ENCODE data around the gene LENEP.

The LENEP gene

GRCh38 chr1:154993572-154994268 lies at the start of gene LENEP:
TSS of gene LENEP (plus strand) at chr1:154993586. CDS start at chr1:154993608, 22 bp downstream.
- Histone ChIP-seq H3K36me3 (ENCODE audit: insufficient read depth, low read length) (peaks cover 18% of the 10 kb centered on the region), H3K4me1 (ENCODE audit: insufficient read depth, low read length) (no peaks in the 10 kb centered on the region), H3K27me3 (ENCODE audit: control insufficient read depth in 1 of 2, insufficient read depth in 2 of 2, low read length in 2 of 2) (no peaks in the 10 kb centered on the region), H3K9me3 (ENCODE audit: low read length) (no peaks in the 10 kb centered on the region), H3K4me3 (ENCODE audit: low read depth in 1 of 2, low read length in 2 of 2) (no peak within 1 kb of the TSS), H3K27ac (ENCODE audit: low read depth, low read length) (no peak within 1 kb of the TSS), H3K9ac (ENCODE audit: low read length) (no peak within 1 kb of the TSS)

GRCh38 chr1:154943649-154944400 lies 49.6 kb upstream of the LENEP start:
- Histone ChIP-seq H3K9ac (ENCODE audit: low read length) (no peak overlapping the region), H3K36me3 (ENCODE audit: insufficient read depth, low read length) (peaks cover 37% of the 10 kb centered on the region), H3K4me1 (ENCODE audit: insufficient read depth, low read length) (peaks cover 15% of the 10 kb centered on the region), H3K9me3 (ENCODE audit: low read length) (no peaks in the 10 kb centered on the region), H3K27ac (ENCODE audit: low read depth, low read length) (peak overlapping the region; percentile 23), H3K27me3 (ENCODE audit: control insufficient read depth in 1 of 2, insufficient read depth in 2 of 2, low read length in 2 of 2) (no peaks in the 10 kb centered on the region), H3K4me3 (ENCODE audit: low read depth in 1 of 2, low read length in 2 of 2) (no peak overlapping the region)

- no peak overlapping the region for H3K4me3 ChIP-seq (ENCODE audit: low read depth in 1 of 2, low read length in 2 of 2)
- no peaks in the 10 kb centered on the region for H3K27me3 ChIP-seq (ENCODE audit: control insufficient read depth in 1 of 2, insufficient read depth in 2 of 2, low read length in 2 of 2)
- H3K9ac ChIP-seq (ENCODE audit: low read length) = no peak overlapping the region
- H3K36me3 ChIP-seq (ENCODE audit: insufficient read depth, low read length) = peaks cover 38% of the 10 kb centered on the region
- H3K9me3 ChIP-seq (ENCODE audit: low read length) = no peaks in the 10 kb centered on the region
- H3K27ac ChIP-seq (ENCODE audit: low read depth, low read length) = peak overlapping the region; percentile 23
- peaks cover 15% of the 10 kb centered on the region for H3K4me1 ChIP-seq (ENCODE audit: insufficient read depth, low read length)
Measured at GRCh38 chr1:154944401-154945159, 48.8 kb upstream of the LENEP start.

- H3K36me3 ChIP-seq (ENCODE audit: insufficient read depth, low read length) = peaks cover 38% of the 10 kb centered on the region
- no peak overlapping the region for H3K27ac ChIP-seq (ENCODE audit: low read depth, low read length)
- no peaks in the 10 kb centered on the region for H3K9me3 ChIP-seq (ENCODE audit: low read length)
- H3K27me3 ChIP-seq (ENCODE audit: control insufficient read depth in 1 of 2, insufficient read depth in 2 of 2, low read length in 2 of 2) = no peaks in the 10 kb centered on the region
- peaks cover 15% of the 10 kb centered on the region for H3K4me1 ChIP-seq (ENCODE audit: insufficient read depth, low read length)
- no peak overlapping the region for H3K4me3 ChIP-seq (ENCODE audit: low read depth in 1 of 2, low read length in 2 of 2)
- H3K9ac ChIP-seq (ENCODE audit: low read length) = no peak overlapping the region
Measured at GRCh38 chr1:154945160-154945961, 48.0 kb upstream of the LENEP start.

- H3K9me3 ChIP-seq (ENCODE audit: low read length) = no peaks in the 10 kb centered on the region
- H3K36me3 ChIP-seq (ENCODE audit: insufficient read depth, low read length) = peaks cover 47% of the 10 kb centered on the region
- peaks cover 15% of the 10 kb centered on the region for H3K4me1 ChIP-seq (ENCODE audit: insufficient read depth, low read length)
- H3K4me3 ChIP-seq (ENCODE audit: low read depth in 1 of 2, low read length in 2 of 2) = no peak overlapping the region
- no peaks in the 10 kb centered on the region for H3K27me3 ChIP-seq (ENCODE audit: control insufficient read depth in 1 of 2, insufficient read depth in 2 of 2, low read length in 2 of 2)
- H3K27ac ChIP-seq (ENCODE audit: low read depth, low read length) = no peak overlapping the region
- no peak overlapping the region for H3K9ac ChIP-seq (ENCODE audit: low read length)
Measured at GRCh38 chr1:154945962-154946850, 47.2 kb upstream of the LENEP start.

GRCh38 chr1:154948079-154948478 lies 45.3 kb upstream of the LENEP start:
- H3K4me3 ChIP-seq (ENCODE audit: low read depth in 1 of 2, low read length in 2 of 2) = no peak overlapping the region
- H3K36me3 ChIP-seq (ENCODE audit: insufficient read depth, low read length) = peaks cover 51% of the 10 kb centered on the region
- no peaks in the 10 kb centered on the region for H3K27me3 ChIP-seq (ENCODE audit: control insufficient read depth in 1 of 2, insufficient read depth in 2 of 2, low read length in 2 of 2)
- no peak overlapping the region for H3K9ac ChIP-seq (ENCODE audit: low read length)
- no peak overlapping the region for H3K27ac ChIP-seq (ENCODE audit: low read depth, low read length)
- H3K4me1 ChIP-seq (ENCODE audit: insufficient read depth, low read length) = peaks cover 30% of the 10 kb centered on the region
- H3K9me3 ChIP-seq (ENCODE audit: low read length) = no peaks in the 10 kb centered on the region

GRCh38 chr1:154951901-154952657 lies 41.3 kb upstream of the LENEP start:
- Histone ChIP-seq H3K27ac (ENCODE audit: low read depth, low read length) (no peak overlapping the region), H3K4me3 (ENCODE audit: low read depth in 1 of 2, low read length in 2 of 2) (no peak overlapping the region), H3K9ac (ENCODE audit: low read length) (no peak overlapping the region), H3K27me3 (ENCODE audit: control insufficient read depth in 1 of 2, insufficient read depth in 2 of 2, low read length in 2 of 2) (no peaks in the 10 kb centered on the region), H3K4me1 (ENCODE audit: insufficient read depth, low read length) (peaks cover 48% of the 10 kb centered on the region), H3K9me3 (ENCODE audit: low read length) (no peaks in the 10 kb centered on the region), H3K36me3 (ENCODE audit: insufficient read depth, low read length) (peaks cover 31% of the 10 kb centered on the region)

- H3K9ac ChIP-seq (ENCODE audit: low read length) = no peak overlapping the region
- H3K27me3 ChIP-seq (ENCODE audit: control insufficient read depth in 1 of 2, insufficient read depth in 2 of 2, low read length in 2 of 2) = no peaks in the 10 kb centered on the region
- no peak overlapping the region for H3K27ac ChIP-seq (ENCODE audit: low read depth, low read length)
- no peaks in the 10 kb centered on the region for H3K9me3 ChIP-seq (ENCODE audit: low read length)
- H3K36me3 ChIP-seq (ENCODE audit: insufficient read depth, low read length) = peaks cover 26% of the 10 kb centered on the region
- peaks cover 51% of the 10 kb centered on the region for H3K4me1 ChIP-seq (ENCODE audit: insufficient read depth, low read length)
- no peak overlapping the region for H3K4me3 ChIP-seq (ENCODE audit: low read depth in 1 of 2, low read length in 2 of 2)
Measured at GRCh38 chr1:154952664-154953063, 40.7 kb upstream of the LENEP start.

GRCh38 chr1:154953611-154954038 lies 39.8 kb upstream of the LENEP start:
- peak overlapping the region in 1 of 2 donors; percentile 80 for H3K4me3 ChIP-seq (ENCODE audit: low read depth in 1 of 2, low read length in 2 of 2)
- H3K36me3 ChIP-seq (ENCODE audit: insufficient read depth, low read length) = peaks cover 25% of the 10 kb centered on the region
- H3K9me3 ChIP-seq (ENCODE audit: low read length) = no peaks in the 10 kb centered on the region
- H3K4me1 ChIP-seq (ENCODE audit: insufficient read depth, low read length) = peaks cover 51% of the 10 kb centered on the region
- H3K27ac ChIP-seq (ENCODE audit: low read depth, low read length) = no peak overlapping the region
- H3K9ac ChIP-seq (ENCODE audit: low read length) = no peak overlapping the region
- H3K27me3 ChIP-seq (ENCODE audit: control insufficient read depth in 1 of 2, insufficient read depth in 2 of 2, low read length in 2 of 2) = no peaks in the 10 kb centered on the region

GRCh38 chr1:154954541-154954940 lies 38.8 kb upstream of the LENEP start:
- H3K4me1 ChIP-seq (ENCODE audit: insufficient read depth, low read length) = peaks cover 51% of the 10 kb centered on the region
- peak overlapping the region; percentile 8 for H3K27ac ChIP-seq (ENCODE audit: low read depth, low read length)
- peaks cover 31% of the 10 kb centered on the region for H3K36me3 ChIP-seq (ENCODE audit: insufficient read depth, low read length)
- peak overlapping the region in 1 of 2 donors; percentile 80 for H3K4me3 ChIP-seq (ENCODE audit: low read depth in 1 of 2, low read length in 2 of 2)
- no peak overlapping the region for H3K9ac ChIP-seq (ENCODE audit: low read length)
- no peaks in the 10 kb centered on the region for H3K9me3 ChIP-seq (ENCODE audit: low read length)
- H3K27me3 ChIP-seq (ENCODE audit: control insufficient read depth in 1 of 2, insufficient read depth in 2 of 2, low read length in 2 of 2) = no peaks in the 10 kb centered on the region

Data from muscle layer of colon (tissue), 2 donors.